Endodermal cell (in vitro differentiated cells): ENCODE measurements around the gene XAF1. TPM values are rescaled to one million over a fixed set of nuclear protein-coding genes. Genes with fewer than 3 reads are reported as not detected.

Experiments used
- DNase-seq: peaks from one replicate; pipeline ENCODE4 v3.0.0-alpha.2; 2017
- H3K27ac ChIP-seq: 2 replicates; pipeline ENCODE4 v1.5.1; 2013; ENCODE audit warnings: mild to moderate bottlenecking, low read depth, low read length, moderate library complexity
- H3K27me3 ChIP-seq: 2 replicates; pipeline ENCODE4 v1.6.1; 2013; ENCODE audit warnings: mild to moderate bottlenecking, low read length, moderate library complexity; ENCODE audit not compliant: insufficient read depth, control insufficient read depth, poor library complexity, severe bottlenecking
- H3K36me3 ChIP-seq: 2 replicates; pipeline ENCODE4 v1.7.0; 2013; ENCODE audit warnings: mild to moderate bottlenecking, low read length, moderate library complexity; ENCODE audit not compliant: control insufficient read depth, insufficient read depth
- H3K4me1 ChIP-seq: one replicate; pipeline ENCODE4 v1.7.0; 2013; ENCODE audit warnings: low read length; ENCODE audit not compliant: control insufficient read depth, insufficient read depth
- H3K4me3 ChIP-seq: 2 replicates; pipeline ENCODE4 v1.5.1; 2013; ENCODE audit warnings: mild to moderate bottlenecking, low read length, moderate library complexity
- H3K9ac ChIP-seq: 2 replicates; pipeline ENCODE4 v1.6.1; 2013; ENCODE audit warnings: mild to moderate bottlenecking, low read length, moderate library complexity; ENCODE audit not compliant: poor library complexity, severe bottlenecking; ENCODE audit errors: extremely low read depth
- H3K9me3 ChIP-seq: 2 replicates; pipeline ENCODE4 v1.6.1; 2013; ENCODE audit warnings: mild to moderate bottlenecking, low read length, moderate library complexity; ENCODE audit not compliant: control insufficient read depth
- H3K27ac Mint-ChIP-seq: 2 replicates; pipeline ENCODE4 v1.8.0; 2020; ENCODE audit warnings: mixed read lengths
- H3K27me3 Mint-ChIP-seq: 2 replicates; pipeline ENCODE4 v1.8.0; 2021; ENCODE audit warnings: mild to moderate bottlenecking, mixed read lengths; ENCODE audit not compliant: insufficient read depth
- H3K36me3 Mint-ChIP-seq: 2 replicates; pipeline ENCODE4 v1.8.0; 2020; ENCODE audit warnings: low read depth, mixed read lengths
- H3K4me1 Mint-ChIP-seq: 2 replicates; pipeline ENCODE4 v1.8.0; 2020; ENCODE audit warnings: mixed read lengths
- H3K4me3 Mint-ChIP-seq: 2 replicates; pipeline ENCODE4 v1.8.0; 2020; ENCODE audit warnings: mild to moderate bottlenecking, moderate library complexity, mixed read lengths
- H3K9me3 Mint-ChIP-seq: 2 replicates; pipeline ENCODE4 v1.8.0; 2020; ENCODE audit warnings: mild to moderate bottlenecking, mixed read lengths
- CTCF ChIP-seq: fragments of 200-600 bp; sonication (generic); conservative IDR thresholded peaks from 2 replicates; pipeline ENCODE4 v1.5.0; 2021; ENCODE audit warnings: antibody characterized with exemption, mild to moderate bottlenecking
- WGBS, 2 experiments: methylation state at CpG; one replicate each; pipeline versions ENCODE4 v1.1.5 to v1.1.7; 2013; ENCODE audit warnings: missing lambda C conversion rate in 2 of 2, mixed read lengths in 1 of 2; ENCODE audit not compliant: insufficient coverage in 1 of 2, insufficient read length in 1 of 2; 5-methylcytosine and 5-hydroxymethylcytosine counted together
- total RNA-seq, 2 donors: library from RNA; stranded (reverse); fragmentation: NEBNext Ultra II Directional in 1 of 2; extraction: Animal tissue kit (Norgen Biotek cat#: 25700) in 1 of 2; gene quantifications; 2 replicates in 1 of 2; 3 replicates in 1 of 2; pipeline ENCODE4 v1.2.1, GENCODE V29; 2021

Gene XAF1
- total RNA-seq, 2 donors from 2014 or later: 0.35 TPM; not detected in 1

GRCh38 chr17:6775871-6776405 is 20.1 kb downstream of the XAF1 start, which contains the start of gene FBXO39:
FBXO39 (plus strand) TSS chr17:6776215; CDS start chr17:6779869, 3,654 bp downstream.
- Mint-ChIP-seq H3K4me3 (peak within 1 kb of the TSS; percentile 53), H3K27ac (no peak within 1 kb of the TSS), H3K36me3 (no peaks in the 10 kb centered on the region), H3K4me1 (no peaks in the 10 kb centered on the region), H3K27me3 (peaks cover 87% of the 10 kb centered on the region), H3K9me3 (peaks cover 13% of the 10 kb centered on the region)
- Histone ChIP-seq H3K36me3 (no peaks in the 10 kb centered on the region), H3K4me3 (peak within 1 kb of the TSS; percentile 65), H3K9ac (no peak within 1 kb of the TSS), H3K27ac (no peak within 1 kb of the TSS), H3K4me1 (no peaks in the 10 kb centered on the region), H3K27me3 (peaks cover 72% of the 10 kb centered on the region), H3K9me3 (peaks cover 7% of the 10 kb centered on the region)
- no peak for TF ChIP-seq CTCF
- DNase-seq: peak; percentile 87
- 10 to 15% methylated on average over 11 to 49 of the region's 49 CpGs for WGBS, 2 experiments

- peaks cover 7% of the 10 kb centered on the region for H3K9me3 ChIP-seq
- no peak overlapping the region for H3K4me3 ChIP-seq
- H3K36me3 ChIP-seq: no peaks in the 10 kb centered on the region
- no peaks in the 10 kb centered on the region for H3K4me1 ChIP-seq
- H3K27me3 Mint-ChIP-seq: peaks cover 92% of the 10 kb centered on the region
- no peak for TF ChIP-seq CTCF
- H3K27ac Mint-ChIP-seq: no peak overlapping the region
- H3K36me3 Mint-ChIP-seq: no peaks in the 10 kb centered on the region
- peaks cover 87% of the 10 kb centered on the region for H3K27me3 ChIP-seq
- no peak for DNase-seq
- no peak overlapping the region for H3K27ac ChIP-seq
- H3K9me3 Mint-ChIP-seq: peaks cover 4% of the 10 kb centered on the region
- no peak overlapping the region for H3K9ac ChIP-seq
- H3K4me3 Mint-ChIP-seq: no peak overlapping the region
- whole genome bisulfite sequencing, 2 experiments: 80% methylated on average over 2 of the region's 2 CpGs; no CpG with 5 or more reads in 1 of the 2 experiments
- no peaks in the 10 kb centered on the region for H3K4me1 Mint-ChIP-seq
These were observed 23.6 kb downstream of the XAF1 start for GRCh38 chr17:6779411-6779810.

GRCh38 chr17:6780001-6780400 is 24.2 kb downstream of the XAF1 start:
- Histone ChIP-seq H3K4me1 (no peaks in the 10 kb centered on the region), H3K9ac (no peak overlapping the region), H3K36me3 (no peaks in the 10 kb centered on the region), H3K4me3 (no peak overlapping the region), H3K9me3 (peaks cover 1% of the 10 kb centered on the region), H3K27ac (no peak overlapping the region), H3K27me3 (peaks cover 81% of the 10 kb centered on the region)
- Mint-ChIP-seq H3K9me3 (peaks cover under 1% of the 10 kb centered on the region), H3K4me1 (no peaks in the 10 kb centered on the region), H3K27me3 (peaks cover 90% of the 10 kb centered on the region), H3K36me3 (no peaks in the 10 kb centered on the region), H3K4me3 (no peak overlapping the region), H3K27ac (no peak overlapping the region)
- no peak for DNase-seq
- TF ChIP-seq CTCF: no peak
- 80 to 87% methylated on average over 7 to 8 of the region's 8 CpGs for WGBS, 2 experiments
